GM15510 (cell line): ENCODE data around the gene RALBP1.

Experiments
- POLR2A ChIP-seq: IDR thresholded peaks from 3 replicates; pipeline ENCODE4 v1.6.1; 2011; ENCODE audit warnings: borderline replicate concordance; ENCODE audit not compliant: insufficient read length; ENCODE audit errors: extremely low read depth

The RALBP1 gene

DNA sequence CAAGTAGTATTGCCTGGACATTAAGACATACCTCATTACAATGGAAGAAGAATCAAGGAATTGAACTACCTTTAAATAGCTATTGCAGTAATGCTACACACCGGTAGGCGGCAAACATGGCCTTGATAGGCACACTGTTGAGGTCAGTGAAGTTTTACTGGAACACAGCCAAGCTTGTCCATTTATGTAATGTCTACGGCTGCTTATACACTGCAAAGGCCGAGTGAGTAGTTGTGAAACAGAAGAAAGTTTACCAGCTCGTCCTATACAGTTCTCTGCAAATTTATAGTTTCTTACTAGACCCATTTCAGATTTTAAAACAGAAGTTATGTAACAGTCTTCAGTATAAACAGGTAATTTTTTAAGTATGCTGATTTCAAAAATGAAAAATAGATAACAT lies 100.2 kb downstream of the RALBP1 start:
- no peak for TF ChIP-seq POLR2A

- TF ChIP-seq POLR2A = no peak
Observed at GRCh38 chr18:9577361-9577760, 102.0 kb downstream of the RALBP1 start.

DNA sequence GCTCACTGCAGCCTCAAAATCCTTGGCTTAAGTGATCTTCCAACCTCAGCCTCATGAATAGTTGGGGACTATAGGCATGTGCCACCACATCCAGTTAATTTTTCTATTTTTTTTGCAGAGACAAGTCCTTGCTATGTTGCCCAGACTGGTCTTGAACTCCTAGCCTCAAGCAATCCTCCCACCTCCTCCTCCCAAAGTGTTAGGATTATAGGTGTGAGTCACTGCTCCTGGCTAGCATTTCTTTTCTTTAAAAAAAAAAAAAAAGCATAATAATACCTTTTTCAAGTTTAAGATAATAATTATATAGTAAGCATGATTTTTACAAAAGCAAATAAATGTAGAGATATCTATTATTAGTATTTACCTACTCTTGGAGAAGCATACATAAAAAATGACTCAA lies 103.0 kb downstream of the RALBP1 start:
- TF ChIP-seq POLR2A = no peak

GRCh38 chr18:9581667-9582066 lies 106.4 kb downstream of the RALBP1 start:
- TF ChIP-seq POLR2A = no peak

DNA sequence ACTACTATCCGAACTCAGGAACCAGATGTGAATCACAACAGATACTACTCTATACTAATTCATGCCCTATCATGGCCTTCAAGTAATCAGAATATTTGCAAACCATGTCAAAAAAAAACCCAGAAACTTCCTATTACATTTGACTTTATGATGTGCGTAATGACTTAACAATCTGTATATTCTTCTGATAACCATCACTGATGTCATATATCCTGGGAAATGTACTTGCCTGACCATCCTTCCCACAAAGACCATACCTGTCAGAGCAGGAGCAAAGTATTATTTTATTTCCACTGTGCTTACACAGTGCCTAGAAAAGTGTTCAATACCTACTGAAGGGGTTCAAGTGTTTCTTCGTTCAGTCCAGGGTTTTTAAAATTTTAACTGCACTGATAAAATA lies 111.5 kb downstream of the RALBP1 start:
- TF ChIP-seq POLR2A = no peak
